ENCODE data around the gene TMEM200B.

DNA sequence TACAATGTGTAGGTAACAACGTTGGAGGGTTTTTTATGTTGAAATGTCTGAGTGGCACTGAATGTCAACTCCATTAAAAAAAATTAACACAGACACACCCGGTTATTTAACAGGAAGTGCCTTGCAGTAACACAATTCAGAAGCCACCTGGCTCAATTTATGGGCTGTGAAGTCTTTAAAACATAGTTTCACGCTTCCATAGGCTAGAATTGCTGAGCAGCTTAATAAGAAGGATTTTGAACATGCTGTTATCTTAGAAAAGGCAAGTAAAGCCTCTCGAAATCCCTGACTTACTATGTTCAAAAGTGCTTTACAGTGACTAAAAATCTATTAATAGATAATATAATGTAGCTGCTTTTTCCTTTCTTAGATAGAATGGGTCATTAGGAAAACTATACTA lies 38.3 kb upstream of the TMEM200B start:
- TF ChIP-seq POLR2A (IDR thresholded peaks at IDR 0.05; ENCODE audit: low read length) (no peak), GATA1 (IDR thresholded peaks at IDR 0.05; ENCODE audit: low read depth, low read length) (no peak)
